GM21390 (cell line): ENCODE measurements around the gene DNM2.
A peak's percentile ranks its signal among the peaks of the same experiment; 100 is the strongest.

ENCODE experiments used
- ATAC-seq: cut with Tn5 transposase; IDR thresholded peaks from one replicate; pipeline ENCODE4 v1.9.1; 2021; ENCODE audit not compliant: unreplicated experiment

The DNM2 gene

DNA sequence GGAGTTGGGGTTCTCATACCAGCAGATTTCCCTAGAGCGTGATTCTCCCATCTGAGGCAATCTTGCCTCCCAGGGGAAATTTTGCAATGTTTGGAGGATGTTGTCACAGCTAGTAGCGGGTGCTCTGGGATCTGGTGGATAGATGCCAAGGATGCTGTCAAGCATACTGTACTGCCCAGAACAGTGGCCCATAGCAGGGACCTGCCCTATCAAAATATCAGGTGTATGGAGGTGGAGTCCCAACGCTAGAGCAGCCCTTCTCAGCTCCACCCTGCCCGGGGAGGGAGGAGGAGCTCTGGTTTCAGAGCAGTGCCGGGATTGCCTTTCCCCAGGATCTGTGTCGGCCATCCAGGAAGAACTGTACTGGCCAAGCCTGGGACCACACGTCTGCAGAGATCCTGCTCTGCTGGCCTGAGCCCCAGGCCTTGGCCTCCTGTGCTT lies 27.5 kb upstream of the DNM2 start:
- ATAC-seq = no peak

DNA sequence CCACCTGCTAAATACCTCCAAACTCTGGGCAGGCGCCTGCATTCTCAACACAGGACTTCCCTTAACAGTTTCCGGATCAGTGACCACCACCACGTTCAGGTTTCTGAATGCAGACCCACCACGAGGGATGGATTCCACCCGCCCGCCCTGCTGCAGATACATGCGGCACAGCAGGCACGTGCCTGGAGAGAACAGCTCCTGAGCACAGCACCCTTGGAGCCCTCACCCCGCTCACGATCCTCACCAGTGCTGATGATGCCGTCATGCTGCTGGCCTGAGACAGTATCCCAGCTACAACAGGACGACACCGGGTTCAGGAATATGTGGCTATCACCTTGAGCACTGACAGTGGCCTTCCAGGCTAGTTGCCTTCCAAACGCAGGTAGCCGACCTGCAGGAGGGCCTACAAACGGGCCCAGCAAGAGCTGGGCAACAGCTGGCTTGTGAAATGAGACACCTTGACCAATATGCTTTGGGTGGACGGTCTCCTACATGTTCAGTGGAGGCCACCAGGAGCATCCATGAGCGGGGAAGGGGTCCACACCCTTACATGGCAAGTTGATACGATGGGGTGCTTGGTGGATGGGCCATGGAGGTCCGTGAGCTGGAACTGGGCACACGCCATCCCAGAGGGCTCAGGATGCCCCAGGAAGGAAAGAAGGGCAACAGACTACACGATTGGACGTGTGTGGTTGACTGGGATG lies 26.5 kb upstream of the DNM2 start:
- ATAC-seq = no peak

DNA sequence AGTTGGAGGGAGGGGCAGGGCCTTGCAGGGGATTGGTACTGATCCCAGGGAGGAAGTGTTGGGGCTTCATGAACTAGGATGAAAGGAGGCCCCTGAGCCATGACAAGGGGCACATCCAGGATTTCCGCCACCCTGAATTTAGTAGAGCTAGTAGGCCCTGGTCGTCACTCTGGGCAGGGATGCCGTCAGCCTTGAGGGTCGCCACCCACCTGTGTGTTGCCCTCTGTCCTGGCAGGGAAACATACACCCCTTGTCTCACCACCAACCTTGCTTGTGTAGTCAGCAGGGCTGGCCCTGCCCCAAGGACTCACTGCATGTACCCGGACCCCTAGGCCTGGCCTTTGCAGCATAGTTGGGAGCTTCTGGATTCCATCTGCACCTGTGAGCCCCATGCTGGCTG lies 26.0 kb upstream of the DNM2 start:
- ATAC-seq = no peak

DNA sequence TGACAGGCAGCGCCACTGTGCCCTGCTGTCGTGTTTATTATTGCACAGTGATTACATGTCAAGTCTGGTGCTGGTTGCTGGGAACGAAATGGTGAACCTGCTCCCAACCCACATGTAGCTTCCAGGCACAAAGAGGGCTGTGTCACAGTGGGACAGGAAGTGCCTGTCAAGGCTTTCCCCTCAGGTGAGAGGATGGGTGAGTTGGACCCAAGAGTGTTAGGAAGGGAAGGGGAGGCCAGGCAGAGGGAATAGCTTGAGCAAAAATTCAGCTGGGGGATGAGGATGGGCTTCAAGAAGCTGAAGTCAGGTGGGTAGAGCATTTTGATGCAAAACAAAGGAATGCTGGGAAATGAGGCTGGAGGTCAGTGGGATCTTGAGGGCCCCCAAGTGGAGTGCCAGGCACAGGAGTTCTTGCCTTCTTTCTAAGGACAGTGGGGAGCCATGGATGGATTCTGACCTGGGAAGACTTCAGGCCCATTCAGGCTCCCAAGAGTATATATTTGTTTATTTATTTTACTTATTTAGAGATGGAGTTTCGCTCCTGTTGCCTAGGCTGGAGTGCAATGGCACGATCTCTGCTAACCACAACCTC lies 25.1 kb upstream of the DNM2 start:
- no peak for ATAC-seq

DNA sequence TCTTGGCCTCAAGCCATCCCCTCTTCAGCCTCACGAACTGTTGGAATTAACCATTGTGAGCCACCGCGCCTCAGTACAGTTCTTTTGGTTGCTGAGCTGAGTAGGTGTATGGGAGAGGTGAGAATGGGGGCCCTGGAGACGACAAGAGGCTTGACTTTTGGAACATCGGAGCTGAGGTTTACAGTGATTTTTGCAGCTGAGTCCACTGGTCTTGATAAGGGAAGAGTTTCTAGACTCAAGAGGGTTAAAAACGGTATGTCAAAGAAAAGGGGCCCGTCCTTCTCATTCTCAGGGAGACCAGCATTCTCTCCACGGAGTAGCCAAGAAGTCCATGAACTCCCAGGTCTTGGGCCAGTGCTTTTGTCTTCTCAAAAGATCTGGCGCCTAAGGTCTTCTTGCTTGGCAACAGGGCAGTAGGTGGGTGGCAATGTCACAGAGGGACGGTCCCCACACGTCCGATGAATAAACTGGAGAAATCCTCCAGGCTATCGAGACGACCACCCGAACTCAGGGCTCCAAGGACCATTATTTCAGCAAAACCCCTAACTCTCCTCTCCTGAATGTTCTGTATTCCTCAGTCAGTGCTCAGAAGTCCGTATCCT lies 23.1 kb upstream of the DNM2 start:
- ATAC-seq = no peak

DNA sequence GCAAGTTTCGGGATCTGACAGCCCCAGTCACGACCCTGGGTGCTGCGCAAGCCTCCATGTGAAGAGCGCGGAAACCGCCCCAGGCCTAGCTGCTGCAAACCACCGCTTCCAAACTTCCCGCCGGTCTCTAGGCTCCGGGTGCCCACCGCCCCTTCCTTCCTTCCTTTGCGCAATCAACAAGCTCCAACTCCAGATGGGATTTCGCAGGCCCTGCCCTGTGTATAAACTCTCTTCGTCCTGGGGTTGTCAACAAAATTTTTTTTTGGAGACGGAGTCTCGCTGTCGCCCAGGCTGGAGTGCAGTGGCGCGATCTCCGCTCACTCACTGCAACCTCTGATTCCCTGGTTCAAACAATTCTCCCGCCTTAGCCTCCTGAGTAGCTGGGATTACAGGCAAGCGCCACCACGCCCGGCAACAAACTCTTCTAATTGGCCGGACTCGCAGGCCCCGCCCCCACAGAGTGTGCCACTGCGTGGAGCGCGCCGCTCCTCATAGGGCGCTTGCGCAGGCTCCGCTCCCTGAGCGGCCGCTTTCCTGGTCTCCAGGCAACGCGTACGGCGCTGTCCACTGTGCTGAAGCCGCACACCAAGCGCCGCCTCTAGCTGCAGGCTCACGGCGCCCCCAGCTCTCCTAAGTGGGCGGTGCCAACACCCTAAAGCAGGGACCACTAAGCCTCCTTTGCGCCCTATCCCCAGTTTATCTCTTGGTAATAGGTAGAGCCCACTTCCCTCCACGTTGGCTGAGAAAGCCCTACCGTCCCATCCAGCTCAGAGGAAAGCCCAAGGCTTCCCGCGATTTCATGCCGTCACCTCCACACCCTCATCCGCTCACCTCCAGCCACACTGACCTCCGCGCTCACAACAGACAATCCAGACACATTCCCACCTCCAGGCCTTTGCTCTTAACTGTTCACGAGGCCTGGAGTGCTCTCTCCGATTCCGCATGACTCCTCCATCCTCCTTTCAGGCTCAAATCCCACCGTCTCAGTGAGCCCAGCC lies 22.2 kb upstream of the DNM2 start:
- ATAC-seq = peak; percentile 65

DNA sequence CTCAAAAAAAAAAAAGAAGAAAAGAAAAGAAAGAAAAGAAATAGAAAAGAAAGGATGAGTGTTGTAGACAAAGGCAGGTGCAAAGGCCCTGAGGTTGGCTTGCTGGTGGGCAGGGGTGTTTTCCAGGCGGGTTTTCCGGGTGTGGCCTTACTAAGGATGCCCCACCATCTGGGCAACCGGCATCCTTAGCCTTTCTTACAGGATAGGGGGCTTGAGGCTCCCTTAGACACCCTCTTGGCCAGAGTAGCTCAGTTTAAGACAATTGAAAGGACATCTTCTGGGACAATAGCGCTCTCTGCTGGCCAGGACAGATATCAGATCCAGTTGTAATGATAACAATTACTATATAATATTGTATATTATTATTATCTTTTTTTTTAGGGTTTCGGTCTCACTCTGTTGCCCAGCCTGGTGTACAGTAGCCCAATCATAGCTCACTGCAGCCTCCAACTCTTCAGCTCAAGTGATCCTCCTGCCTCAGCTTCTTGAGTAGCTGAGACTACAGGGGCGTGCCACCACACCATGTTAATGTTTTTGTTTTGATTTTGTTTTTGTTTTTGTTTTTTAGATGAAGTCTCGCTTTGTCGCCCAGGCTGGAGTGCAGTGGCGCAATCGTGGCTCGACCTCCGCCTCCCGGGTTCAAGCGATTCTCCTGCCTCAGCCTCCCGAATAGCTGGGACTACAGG lies 18.1 kb upstream of the DNM2 start:
- no peak for ATAC-seq

DNA sequence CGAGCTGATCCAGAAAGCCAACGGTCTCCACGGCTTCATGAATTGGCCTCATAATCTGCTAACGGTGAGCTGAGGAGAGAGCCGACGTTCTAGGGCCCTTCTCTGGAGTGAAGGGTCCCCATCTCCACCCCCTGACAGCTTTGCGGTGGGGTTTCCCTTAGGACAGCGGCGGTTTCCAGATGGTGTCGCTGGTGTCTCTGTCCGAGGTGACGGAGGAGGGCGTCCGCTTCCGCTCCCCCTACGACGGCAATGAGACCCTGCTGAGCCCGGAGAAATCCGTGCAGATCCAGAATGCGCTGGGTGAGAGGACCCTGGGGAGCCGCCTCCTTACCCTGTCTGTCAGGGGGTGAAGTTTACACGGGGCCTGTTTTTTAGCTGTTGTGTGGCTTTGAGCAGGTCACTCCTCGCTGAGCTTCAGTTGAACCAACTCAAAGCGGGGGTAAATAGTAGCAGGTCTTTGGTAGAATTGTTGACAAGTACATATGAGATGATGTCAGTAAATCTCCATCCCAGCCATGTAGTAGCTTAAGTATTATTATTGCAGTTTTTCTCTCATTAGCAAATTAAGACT lies 15.8 kb upstream of the DNM2 start:
- ATAC-seq = no peak

DNA sequence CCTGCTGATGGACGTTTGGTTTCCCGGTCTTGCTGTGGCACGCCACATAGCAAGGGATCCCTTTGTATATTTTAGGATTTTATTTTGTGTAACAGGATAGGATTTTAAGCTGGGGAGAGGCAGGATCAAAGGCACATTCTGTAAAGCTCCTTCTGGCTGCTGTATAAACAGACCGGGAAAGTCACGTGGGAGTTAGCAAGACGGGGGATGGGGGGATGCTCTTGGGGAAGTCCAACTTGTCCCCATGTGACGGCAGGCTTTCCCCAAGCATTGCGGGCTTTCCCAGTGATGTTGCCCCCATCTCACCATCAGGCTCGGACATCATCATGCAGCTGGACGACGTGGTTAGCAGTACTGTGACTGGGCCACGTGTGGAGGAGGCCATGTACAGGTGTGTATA lies 10.9 kb upstream of the DNM2 start:
- ATAC-seq = no peak

DNA sequence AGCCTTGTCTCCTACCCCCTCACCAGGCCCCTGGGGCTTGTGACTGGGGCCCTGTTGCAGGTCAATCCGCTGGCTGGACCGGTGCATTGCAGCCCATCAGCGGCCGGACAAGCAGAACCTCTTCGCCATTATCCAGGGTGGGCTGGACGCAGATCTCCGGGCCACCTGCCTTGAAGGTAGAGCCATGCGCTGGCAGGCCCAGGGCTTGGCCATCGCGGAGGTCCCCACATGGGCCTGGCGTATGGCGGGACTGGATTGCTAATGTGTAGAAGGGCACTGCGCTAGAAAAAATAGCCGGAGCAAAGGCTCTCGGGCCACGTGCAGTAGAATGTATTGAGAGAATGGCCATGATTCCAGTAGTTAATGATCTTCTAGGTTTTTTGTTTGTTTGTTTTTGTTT lies 10.4 kb upstream of the DNM2 start:
- ATAC-seq = no peak

DNA sequence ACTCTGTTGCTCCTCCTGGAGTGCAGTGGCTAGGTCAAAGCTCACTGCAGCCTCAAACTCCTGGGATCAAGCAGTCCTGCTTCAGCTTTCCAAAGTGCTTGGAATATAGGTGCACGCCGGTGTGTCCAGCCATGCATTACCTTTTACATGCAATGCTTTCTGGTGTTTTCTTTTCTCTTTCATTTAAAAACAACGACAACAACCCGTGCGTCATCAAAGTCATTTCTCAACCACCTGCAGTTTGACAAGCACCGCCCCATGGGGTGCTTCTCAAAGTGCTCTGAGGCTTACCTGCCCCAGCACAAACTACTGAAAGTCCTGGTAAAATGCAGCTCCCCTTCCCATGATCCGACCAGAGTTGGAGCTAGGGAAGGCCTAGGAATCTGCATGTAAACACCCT lies 9.6 kb upstream of the DNM2 start:
- no peak for ATAC-seq

DNA sequence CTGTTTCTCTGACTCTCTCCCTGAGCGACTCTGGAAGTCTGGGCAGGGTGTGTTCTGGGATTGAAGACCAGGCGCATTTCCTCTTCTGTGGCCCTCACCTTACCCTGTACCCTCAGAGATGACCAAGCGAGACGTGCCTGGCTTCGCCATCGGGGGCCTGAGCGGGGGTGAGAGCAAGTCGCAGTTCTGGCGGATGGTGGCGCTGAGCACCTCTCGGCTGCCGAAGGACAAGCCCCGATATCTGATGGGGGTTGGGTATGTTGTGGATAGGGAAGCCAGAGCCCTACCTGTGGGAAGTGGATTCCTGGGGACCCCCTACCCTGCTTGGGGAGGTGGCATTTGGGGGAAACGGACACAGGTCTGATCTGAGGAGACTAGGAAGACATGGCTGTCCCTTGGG lies 5.8 kb upstream of the DNM2 start:
- no peak for ATAC-seq

DNA sequence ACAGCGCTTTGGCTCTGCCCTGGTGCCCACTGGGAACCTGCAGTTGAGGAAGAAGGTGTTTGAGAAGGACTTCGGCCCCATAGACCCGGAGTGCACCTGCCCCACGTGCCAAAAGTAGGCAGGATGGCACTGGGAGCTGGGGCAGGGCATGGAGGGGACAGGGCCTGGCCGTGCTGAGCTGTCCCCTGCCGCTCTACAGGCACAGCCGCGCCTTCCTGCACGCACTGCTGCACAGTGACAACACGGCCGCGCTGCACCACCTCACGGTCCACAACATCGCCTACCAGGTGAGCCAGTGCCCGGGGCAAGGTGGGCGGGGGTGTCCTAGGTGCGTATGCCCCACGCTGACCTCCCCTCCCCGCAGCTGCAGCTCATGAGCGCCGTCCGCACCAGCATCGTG lies 5.1 kb upstream of the DNM2 start:
- no peak for ATAC-seq

DNA sequence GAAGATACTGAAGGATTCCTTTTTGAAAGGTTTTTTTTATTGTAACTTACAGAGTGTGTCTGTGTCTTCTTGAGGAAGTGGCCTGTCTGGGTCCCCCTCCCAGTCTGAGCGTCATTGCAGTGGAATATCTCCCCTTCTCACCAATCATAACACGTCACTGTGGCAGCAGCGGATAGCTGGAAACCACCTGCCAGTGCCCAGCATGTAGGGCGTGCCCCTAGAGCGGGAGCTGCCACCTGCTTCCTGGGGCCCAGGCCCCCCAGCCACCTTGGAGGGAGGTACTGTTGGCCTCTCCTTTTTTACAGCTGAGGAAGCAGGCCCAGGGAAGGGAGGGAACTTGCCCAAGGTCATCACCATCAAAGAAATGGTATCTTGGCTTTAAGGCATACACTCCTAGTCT lies 4.6 kb upstream of the DNM2 start:
- no peak for ATAC-seq

DNA sequence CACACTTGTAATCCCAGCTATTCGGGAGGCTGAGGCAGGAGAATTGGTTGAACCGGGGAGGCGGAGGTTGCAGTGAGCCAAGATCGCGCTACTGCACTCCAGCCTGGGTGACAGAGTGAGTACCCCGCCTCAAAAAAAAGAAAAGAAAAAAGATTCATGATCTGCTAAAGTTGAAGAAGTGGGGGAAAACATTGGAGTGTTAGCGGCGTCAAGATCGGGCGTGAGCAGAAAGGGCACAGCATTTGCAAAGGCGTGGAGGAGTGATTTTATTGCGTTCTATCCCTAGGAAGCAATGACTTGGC lies 874 bp upstream of the DNM2 start:
- no peak for ATAC-seq

DNA sequence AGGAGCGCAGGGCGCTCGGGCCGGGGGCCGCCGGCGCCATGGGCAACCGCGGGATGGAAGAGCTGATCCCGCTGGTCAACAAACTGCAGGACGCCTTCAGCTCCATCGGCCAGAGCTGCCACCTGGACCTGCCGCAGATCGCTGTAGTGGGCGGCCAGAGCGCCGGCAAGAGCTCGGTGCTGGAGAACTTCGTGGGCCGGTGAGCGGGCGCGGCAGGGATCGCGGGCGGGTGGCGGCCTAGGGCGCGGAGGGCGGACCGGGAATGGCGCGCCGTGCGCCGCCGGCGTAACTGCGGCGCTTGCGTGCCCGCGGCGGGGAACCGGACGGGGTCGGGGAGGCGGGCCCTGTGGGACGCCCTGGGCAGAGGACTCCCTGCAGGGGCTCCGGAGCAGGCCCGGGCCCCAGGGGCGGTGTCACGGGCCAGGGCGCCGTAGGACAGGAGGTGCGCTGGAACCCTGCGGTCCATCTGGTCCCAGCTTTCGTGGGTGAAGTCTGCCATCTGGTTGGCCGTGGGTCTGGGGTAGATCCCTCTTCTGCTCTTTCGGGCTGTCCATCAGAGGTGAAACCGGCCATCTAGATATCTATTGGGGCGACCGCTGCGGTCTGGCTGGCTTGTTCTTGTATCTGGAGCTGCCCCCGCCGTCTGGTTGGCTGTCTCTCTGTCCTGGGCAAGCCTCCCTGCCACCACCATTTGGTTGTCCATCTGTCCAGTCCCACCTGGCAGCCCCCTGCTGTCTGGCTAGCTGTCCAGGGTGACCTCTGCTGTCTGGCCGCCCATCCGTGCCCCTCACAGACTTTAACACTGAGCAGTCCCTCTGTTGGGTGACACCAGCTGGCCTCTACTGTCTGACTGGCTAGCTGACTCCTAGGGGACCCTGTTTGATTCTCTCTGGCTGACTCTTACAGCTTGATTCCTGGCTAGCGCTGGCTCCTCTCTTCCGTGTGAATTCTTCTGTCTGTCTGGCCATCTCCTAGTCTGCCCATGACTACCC lies 622 bp downstream of the DNM2 start:
- ATAC-seq = peak; percentile 9

DNA sequence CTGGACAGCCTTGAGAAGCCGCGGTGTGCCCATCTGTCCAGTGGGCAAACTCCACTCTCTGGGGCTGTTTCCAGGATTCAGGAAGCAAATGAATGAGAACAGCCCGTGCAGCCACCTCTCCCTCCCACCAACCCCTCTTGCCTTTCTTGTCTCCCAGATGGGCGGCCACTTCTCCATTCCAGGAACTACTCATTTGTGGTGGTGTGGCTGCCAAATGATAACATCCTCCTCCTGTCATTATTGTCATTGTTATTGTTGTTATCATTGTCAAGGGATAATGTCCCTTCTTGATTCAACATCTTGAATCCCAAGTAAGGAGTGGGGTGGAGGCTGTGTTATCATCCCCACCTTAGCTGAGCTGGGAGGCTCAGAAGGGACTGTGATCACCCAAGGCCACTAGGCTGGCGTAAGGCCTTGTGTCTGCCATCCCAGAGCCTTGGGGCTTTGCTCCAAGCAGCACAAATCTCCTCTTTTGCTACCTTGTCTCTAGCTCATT lies 1.6 kb downstream of the DNM2 start:
- ATAC-seq = no peak

DNA sequence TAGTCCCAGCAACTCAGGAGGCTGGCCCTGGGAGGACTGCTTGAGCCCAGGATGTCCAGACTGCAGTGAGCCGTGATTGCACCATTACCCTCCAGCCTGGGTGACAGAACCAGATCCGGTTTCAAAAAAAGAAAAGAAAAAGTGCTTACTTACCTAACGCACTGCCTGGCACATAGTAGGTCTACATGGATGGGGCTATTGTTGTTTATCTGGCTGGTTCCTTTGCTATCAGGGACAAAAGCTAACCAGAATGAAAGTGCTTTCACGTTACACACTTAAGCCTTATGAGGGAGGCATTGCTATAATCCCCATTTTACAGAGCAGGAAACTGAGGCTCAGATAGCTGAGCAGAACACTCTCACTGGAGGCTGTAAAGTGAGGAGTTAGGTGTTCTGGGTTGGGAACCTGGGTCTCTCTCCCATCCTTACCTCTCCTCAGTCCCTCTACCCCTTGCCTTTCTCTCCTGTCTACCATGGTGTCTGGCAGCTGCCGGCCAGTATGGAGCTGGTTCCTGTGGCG lies 2.8 kb downstream of the DNM2 start:
- no peak for ATAC-seq

DNA sequence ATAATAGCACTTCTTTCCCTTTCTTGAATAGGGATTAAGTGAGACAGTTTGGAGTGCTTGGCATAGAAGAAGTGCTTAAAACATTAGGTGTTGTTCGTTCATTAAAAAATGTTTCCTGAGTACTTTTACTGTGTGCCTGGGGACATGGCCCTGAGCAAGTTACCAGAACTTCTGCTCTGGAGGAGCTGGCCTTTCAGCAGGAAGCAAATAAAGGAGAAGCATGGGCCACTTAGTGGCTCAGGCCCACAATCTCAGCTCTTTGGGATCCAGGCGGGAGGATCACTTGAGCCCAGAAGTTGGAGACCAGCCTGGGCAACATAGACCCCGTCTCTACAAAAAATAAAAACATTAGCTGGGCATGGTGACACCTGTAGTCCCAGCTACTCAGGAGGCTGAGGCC lies 5.7 kb downstream of the DNM2 start:
- ATAC-seq = no peak
